HG02970 (cell line): ENCODE data around the gene CCDC50.

Experiments used
- ATAC-seq: cut with Tn5 transposase; IDR thresholded peaks from one replicate; pipeline ENCODE4 v1.9.1; 2021; ENCODE audit warnings: mild to moderate bottlenecking, moderate library complexity, moderate number of reproducible peaks; ENCODE audit not compliant: unreplicated experiment, low FRiP score

The CCDC50 gene

GRCh38 chr3:191328962-191329653 is at the start of gene CCDC50:
TSS of gene CCDC50 (plus strand) at chr3:191329394. CDS start at chr3:191329675, 281 bp downstream.
- peak; percentile 78 for ATAC-seq

GRCh38 chr3:191280111-191280510 is 49.1 kb upstream of the CCDC50 start:
- no peak for ATAC-seq

- ATAC-seq, result no peak
These were observed 48.3 kb upstream of the CCDC50 start for GRCh38 chr3:191280882-191281281.

GRCh38 chr3:191282251-191283185 is 46.7 kb upstream of the CCDC50 start:
- no peak for ATAC-seq

- ATAC-seq, result no peak
These were observed 45.8 kb upstream of the CCDC50 start for GRCh38 chr3:191283400-191283799.

GRCh38 chr3:191290311-191291025 is 38.7 kb upstream of the CCDC50 start:
- peak; percentile 57 for ATAC-seq

GRCh38 chr3:191292243-191293015 is 36.8 kb upstream of the CCDC50 start:
- no peak for ATAC-seq

GRCh38 chr3:191294291-191294690 is 34.9 kb upstream of the CCDC50 start:
- no peak for ATAC-seq

- ATAC-seq, result peak; percentile 88
These were observed 33.1 kb upstream of the CCDC50 start for GRCh38 chr3:191296041-191296541.

GRCh38 chr3:191298846-191299245 is 30.3 kb upstream of the CCDC50 start:
- ATAC-seq, result no peak

- ATAC-seq, result no peak
These were observed 28.8 kb upstream of the CCDC50 start for GRCh38 chr3:191300422-191300821.

- no peak for ATAC-seq
These were observed 28.2 kb upstream of the CCDC50 start for GRCh38 chr3:191301017-191301416.

- ATAC-seq, result no peak
These were observed 27.3 kb upstream of the CCDC50 start for GRCh38 chr3:191301782-191302411.

- no peak for ATAC-seq
These were observed 26.7 kb upstream of the CCDC50 start for GRCh38 chr3:191302451-191302850.

- no peak for ATAC-seq
These were observed 25.6 kb upstream of the CCDC50 start for GRCh38 chr3:191303596-191303995.

GRCh38 chr3:191306428-191306827 is 22.8 kb upstream of the CCDC50 start:
- no peak for ATAC-seq

- ATAC-seq, result no peak
These were observed 21.9 kb upstream of the CCDC50 start for GRCh38 chr3:191307341-191307740.

GRCh38 chr3:191313296-191313695 is 15.9 kb upstream of the CCDC50 start:
- ATAC-seq, result no peak

- no peak for ATAC-seq
These were observed 15.0 kb upstream of the CCDC50 start for GRCh38 chr3:191314109-191314728.
